RPMI8226 (cell line): ENCODE measurements around the gene IL11.

Experiments
- DNase-seq: peaks from one replicate; pipeline ENCODE4 v3.0.0-alpha.2; 2015

Gene IL11

GRCh38 chr19:55369653-55370304 lies 484 bp downstream of the IL11 start:
- no peak for DNase-seq

GRCh38 chr19:55368701-55369563 lies 1.3 kb downstream of the IL11 start:
- peak; percentile 47 for DNase-seq

- DNase-seq: no peak
These were observed 2.2 kb downstream of the IL11 start for GRCh38 chr19:55368106-55368505.

- no peak for DNase-seq
These were observed 3.5 kb downstream of the IL11 start for GRCh38 chr19:55366790-55367189.

GRCh38 chr19:55365964-55366363 lies 4.3 kb downstream of the IL11 start:
- no peak for DNase-seq

- DNase-seq: no peak
These were observed 5.0 kb downstream of the IL11 start for GRCh38 chr19:55365245-55365644.

GRCh38 chr19:55362990-55363716 lies 7.1 kb downstream of the IL11 start, which contains the start of gene GARIN5B:
TSS of gene GARIN5B (minus strand) at chr19:55363260. CDS start at chr19:55363066, 194 bp downstream.
- DNase-seq: no peak

GRCh38 chr19:55362174-55362989 lies 7.9 kb downstream of the IL11 start:
- no peak for DNase-seq

- no peak for DNase-seq
These were observed 9.4 kb downstream of the IL11 start for GRCh38 chr19:55360902-55361301.

- DNase-seq: peak; percentile 42
These were observed 11.0 kb downstream of the IL11 start for GRCh38 chr19:55358943-55359908.

- DNase-seq: no peak
These were observed 11.8 kb downstream of the IL11 start for GRCh38 chr19:55358493-55358892.

GRCh38 chr19:55355213-55355821 lies 14.9 kb downstream of the IL11 start:
- no peak for DNase-seq

- no peak for DNase-seq
These were observed 15.5 kb downstream of the IL11 start, which contains the start of gene COX6B2 for GRCh38 chr19:55354698-55355212. TSS of gene COX6B2 (minus strand) at chr19:55354719. CDS start at chr19:55354521, 198 bp downstream.

- peak; percentile 77 for DNase-seq
These were observed 16.2 kb downstream of the IL11 start for GRCh38 chr19:55353803-55354697.

GRCh38 chr19:55353356-55353802 lies 16.9 kb downstream of the IL11 start:
- no peak for DNase-seq

GRCh38 chr19:55352549-55353145 lies 17.6 kb downstream of the IL11 start:
- DNase-seq: no peak

GRCh38 chr19:55352040-55352439 lies 18.2 kb downstream of the IL11 start:
- no peak for DNase-seq

GRCh38 chr19:55350620-55351315 lies 19.5 kb downstream of the IL11 start:
- DNase-seq: no peak
